HG03558 (cell line): ENCODE measurements around the gene IRF9.

ENCODE experiments used
- ATAC-seq: cut with Tn5 transposase; IDR thresholded peaks from one replicate; pipeline ENCODE4 v1.9.1; 2021; ENCODE audit warnings: moderate number of reproducible peaks; ENCODE audit not compliant: unreplicated experiment; ENCODE audit errors: extremely low read depth

IRF9 gene

DNA sequence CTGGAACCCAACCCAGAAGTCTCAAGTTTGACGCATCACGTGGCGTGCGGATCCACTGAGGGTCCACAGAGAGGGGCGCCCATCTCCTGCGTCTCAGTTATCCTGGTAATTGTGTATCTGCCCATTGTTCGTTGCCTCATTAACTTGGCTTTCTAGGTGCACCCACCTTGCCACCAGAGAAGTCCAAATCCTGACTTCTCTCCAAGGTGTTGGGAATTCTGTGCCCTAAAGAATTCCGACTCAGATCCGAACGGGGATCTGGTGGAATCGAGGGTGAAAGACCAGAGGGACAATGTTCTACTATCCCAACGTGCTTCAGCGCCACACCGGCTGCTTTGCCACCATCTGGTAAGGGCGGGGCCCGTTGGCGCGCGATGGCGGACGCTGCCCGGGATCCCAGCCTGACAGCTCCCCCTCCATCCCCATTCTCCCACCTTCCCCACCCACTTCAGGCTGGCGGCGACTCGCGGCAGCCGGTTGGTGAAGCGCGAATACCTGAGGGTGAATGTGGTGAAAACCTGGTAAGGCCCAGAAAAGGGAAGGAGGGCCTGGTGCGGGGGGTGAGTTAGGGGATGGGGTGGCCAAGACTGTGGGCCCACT is 11.3 kb downstream of the IRF9 start:
- no peak for ATAC-seq

DNA sequence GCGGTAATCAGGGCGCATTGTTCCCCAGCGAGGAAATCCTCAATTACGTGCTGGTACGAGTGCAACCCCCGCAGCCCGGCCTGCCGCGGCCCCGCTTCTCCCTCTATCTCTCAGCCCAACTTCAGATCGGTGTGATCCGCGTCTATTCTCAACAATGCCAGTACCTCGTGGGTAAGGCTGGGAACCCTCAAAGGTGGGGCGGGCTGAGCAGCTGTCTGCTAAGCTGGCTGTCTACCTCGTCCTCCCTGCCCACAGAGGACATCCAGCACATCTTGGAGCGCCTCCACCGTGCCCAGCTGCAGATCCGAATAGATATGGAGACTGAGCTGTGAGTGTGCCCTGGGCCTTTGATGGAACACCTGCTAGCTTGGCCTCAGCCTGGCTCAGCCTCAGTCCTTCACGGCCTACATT is 11.8 kb downstream of the IRF9 start:
- no peak for ATAC-seq

- no peak for ATAC-seq
These were observed 15.5 kb downstream of the IRF9 start for GRCh38 chr14:24176599-24176998.

DNA sequence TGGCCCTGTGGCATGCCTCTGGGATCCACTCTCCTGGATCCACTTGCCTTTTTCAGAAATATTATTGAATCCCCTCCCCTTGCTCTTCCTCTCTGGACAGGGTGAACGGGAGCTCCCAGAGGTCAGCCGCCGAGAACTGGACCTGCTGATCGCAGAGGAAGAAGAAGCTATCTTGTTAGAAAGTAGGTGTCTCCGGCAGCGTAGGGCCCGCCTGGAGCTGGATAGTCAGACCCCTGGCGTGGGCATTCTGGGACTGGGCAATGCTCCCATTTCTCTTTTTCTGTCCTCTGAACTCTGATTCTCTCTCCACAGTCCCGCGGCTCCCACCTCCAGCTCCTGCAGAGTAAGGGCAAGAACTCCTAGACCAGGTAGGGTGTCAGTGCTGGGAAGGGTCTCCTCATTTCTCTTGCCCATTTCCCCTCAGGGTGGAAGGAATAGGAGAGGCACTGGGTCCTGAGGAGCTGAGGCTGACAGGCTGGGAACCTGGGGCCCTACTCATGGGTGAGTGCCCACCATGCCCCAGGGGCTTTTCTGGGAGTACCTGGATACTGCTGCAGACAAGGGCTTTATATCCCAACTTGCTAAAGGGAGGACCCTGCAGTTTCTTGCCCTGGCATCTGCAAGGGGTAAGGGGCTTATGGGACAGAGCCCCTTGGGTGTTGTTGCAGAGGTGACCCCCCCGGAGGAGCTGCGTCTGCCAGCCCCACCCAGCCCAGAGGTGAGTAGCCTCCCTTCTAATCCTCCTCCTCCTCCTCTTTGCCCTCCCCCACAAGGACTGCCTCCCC is 16.2 kb downstream of the IRF9 start:
- no peak for ATAC-seq

GRCh38 chr14:24177891-24178290 is 16.8 kb downstream of the IRF9 start:
- ATAC-seq: no peak

DNA sequence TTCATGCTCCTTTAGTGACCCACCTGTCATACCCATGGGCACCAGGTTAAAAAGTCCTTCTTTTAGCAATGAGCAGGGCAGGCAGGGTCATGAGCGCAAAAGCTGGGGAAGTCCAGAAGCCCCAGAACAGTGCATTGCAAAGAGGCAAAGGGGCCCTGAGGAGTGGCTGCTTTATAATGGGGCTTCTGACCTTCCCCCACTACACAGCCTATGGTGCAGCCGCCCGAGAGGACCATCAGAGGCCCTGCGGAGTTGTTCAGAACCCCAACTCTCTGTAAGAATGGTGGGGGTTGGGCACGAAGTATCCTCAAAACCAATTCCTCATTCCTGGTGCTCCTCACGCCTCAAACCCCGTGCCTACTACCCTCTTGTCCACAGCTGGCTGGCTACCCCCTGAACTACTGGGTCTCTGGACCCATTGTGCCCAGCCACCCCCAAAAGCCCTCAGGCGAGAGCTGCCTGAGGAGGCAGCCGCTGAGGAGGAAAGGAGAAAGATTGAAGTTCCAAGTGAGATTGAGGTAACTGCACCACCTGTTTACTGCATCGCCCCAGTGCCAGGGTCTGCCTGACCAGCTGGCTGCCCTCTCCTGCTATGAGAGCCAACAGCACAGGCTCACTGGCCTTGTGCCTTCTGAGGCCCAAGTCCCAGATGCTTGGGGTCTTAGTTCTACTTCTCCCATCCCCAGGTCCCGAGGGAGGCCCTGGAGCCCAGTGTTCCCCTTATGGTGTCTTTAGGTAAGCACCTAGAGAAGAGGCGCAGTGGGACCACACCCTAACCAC is 17.5 kb downstream of the IRF9 start:
- ATAC-seq: no peak

DNA sequence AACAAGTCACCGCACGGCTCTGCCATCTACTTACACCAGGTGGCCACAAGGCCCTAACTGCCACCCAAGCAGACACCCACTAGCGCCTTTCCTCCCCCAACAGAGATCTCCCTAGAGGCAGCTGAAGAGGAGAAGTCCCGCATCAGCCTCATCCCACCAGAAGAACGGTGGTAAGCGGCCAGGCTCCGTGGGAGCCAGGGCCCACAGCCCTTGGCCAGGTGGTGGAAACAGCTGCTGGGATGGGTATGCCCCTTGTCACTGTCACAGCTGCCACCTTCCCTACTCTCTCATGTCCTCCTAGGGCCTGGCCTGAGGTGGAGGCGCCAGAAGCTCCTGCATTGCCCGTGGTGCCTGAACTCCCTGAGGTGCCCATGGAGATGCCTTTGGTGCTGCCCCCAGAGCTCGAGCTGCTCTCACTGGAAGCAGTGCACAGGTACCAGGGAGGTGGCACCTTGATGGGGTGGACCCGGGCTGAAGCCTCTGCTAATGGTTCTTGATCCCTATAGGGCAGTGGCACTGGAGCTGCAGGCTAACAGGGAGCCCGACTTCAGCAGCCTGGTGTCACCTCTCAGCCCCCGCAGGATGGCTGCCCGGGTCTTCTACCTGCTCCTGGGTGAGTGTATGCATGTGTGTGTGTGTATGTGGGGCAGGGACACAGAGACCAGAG is 18.4 kb downstream of the IRF9 start:
- ATAC-seq: no peak

GRCh38 chr14:24179961-24180796 is 19.1 kb downstream of the IRF9 start:
- ATAC-seq: no peak

DNA sequence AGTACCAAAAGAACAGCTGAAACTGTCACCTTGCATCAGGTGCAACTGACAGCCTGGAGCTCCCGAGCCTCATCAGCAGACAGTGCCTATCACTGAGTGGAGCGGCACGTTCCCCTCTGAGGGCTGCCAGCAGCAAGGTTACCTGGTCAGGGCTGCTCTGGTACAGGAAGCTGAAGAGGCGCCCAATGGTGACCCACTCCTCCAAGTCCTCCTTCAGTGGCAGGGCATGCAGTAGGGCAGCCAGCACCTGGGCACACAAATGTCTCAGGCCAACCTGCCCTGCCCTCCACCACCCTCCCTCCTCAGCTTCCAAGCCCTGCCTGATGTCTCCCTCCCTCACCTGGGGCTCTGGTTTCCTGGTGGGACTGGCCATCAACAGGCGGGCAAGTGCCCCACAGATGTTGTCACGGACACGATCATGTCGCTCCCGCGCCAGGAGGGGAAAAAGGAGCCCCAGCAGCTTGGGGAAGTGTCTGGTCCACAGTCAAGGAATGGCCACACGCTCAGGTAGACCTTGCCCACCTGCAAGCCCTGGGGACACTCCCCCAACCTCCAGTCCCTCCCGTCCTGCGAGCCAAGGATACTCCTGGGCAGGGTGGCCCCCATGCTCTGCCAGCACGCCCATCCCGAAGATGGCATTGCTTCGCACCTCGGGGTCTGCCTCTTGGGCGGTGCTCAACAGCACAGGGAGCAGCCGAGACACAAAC is 20.5 kb downstream of the IRF9 start:
- no peak for ATAC-seq

GRCh38 chr14:24182110-24182882 is 21.2 kb downstream of the IRF9 start:
- ATAC-seq: no peak

- no peak for ATAC-seq
These were observed 22.0 kb downstream of the IRF9 start for GRCh38 chr14:24183014-24183481.

DNA sequence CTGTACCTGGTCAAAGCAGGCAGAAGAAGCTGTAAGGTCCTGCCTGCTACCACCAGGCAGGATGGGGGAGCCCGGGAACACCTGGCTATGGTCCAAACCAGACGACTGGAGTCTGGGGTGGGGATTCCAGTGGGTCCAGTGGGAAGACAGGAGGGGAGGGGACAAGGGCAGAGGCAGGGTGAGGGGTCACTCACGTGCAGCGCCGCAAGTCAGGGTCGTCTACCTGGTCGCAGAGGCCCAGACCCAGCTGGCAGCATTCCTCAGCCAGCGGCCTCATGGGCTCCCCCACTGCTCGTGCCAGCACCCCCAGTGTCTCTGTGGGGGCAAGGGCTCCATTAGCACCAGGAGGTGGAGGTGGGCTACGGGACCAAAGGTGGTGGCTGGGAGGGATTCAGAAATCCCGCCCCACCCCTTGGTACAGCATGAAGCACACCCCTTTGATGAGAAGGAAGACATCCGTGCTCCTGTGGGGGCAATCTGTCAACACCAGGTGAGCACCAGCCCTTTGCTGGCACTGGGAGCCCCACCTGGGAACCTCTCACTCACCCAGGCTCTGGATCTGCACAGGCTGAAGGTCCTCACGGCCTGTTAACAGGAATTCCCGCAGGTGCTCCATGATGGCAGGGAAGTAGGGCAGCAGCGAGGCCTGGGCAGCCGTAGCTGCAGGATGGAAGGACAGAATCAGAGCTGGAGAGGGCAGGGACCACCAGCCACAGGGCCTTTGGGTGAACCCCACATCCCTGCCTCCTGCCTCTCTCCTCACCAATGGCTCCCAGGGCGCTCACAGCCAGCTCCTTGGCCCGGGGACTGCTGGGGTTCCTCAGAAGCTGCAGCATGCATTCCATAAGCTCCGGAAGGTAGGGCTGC is 23.3 kb downstream of the IRF9 start:
- no peak for ATAC-seq

DNA sequence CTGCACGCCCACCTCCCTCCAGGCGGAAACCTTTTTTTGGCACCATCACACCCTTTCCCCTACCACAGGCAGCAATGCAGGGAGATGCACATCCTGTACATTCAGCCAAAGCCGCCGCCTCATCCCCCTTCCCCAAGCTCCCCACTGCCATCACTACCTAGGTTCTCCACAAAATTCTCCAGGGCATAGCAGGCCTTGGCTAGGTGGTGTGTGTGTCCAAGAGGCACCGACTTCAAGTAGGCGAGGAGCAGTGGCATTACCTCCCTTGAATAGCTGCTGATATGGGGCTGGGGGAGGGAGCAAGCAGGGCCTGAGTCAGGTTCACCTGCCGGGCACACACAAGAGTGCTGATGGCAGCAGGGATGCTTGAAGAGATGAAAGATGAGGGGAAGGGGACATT is 24.0 kb downstream of the IRF9 start:
- no peak for ATAC-seq

- ATAC-seq: no peak
These were observed 24.7 kb downstream of the IRF9 start for GRCh38 chr14:24185741-24186140.

DNA sequence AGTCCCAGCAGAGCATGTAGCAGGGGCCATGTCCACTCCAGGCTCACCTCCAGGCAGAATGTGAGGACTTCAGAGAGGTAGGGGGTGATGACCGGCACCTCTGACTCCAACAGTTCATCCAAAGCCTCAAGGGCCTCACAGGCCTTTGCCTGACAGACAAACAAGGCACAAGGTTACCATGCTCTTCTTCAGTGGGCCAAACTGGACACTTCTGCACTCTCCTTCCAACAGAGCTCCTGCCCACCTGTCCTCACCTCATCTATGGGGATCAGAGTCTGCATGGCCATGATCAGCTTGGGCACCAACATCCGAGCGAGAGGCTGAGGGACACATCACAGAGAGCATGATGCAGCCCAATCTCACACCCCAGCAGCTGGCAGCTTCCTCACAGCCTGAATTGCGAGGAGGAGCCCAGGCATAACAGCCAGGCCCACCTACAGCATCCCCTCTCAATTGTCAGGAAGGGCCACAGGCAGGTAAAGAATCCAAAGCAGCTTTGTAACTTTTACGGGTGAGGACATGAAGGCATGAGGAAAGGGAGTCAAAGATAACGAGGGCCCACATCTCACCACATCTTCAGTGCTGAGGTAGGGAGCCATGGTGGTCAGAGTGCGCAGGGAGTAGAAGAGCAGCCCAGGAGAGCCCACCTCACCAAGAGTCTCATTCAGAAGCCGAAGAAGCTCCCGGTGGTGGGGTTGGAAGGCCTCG is 25.9 kb downstream of the IRF9 start:
- no peak for ATAC-seq

DNA sequence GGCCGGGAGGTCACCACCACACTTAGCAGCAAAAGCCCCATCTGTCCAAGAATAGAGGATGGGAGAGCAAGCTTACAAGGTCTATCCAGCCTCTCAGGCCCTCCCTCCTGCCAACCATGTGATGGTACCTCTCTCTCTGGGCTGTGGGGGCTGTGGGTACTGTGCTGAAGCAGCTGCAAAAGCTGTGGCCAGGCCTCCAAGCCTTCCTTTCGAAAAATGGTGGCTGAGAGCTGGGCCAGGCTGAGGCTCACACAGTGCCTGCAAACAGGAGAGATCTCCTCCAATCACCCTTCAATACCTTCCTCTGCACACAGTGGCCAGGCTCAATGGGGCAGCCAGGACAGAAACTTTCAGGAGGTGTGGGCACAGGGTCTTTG is 26.5 kb downstream of the IRF9 start:
- no peak for ATAC-seq
